GM12892 (cell line): ENCODE results near the gene FOXN4.

Experiments used
- POLR2A ChIP-seq: IDR thresholded peaks from 2 replicates; pipeline ENCODE4 v1.6.1; 2011; ENCODE audit warnings: low read depth, low read length, control low read depth
- POLR2AphosphoS5 ChIP-seq: IDR thresholded peaks from 2 replicates; pipeline ENCODE4 v1.6.1; 2011; ENCODE audit warnings: low read depth, low read length, control low read depth

DNA sequence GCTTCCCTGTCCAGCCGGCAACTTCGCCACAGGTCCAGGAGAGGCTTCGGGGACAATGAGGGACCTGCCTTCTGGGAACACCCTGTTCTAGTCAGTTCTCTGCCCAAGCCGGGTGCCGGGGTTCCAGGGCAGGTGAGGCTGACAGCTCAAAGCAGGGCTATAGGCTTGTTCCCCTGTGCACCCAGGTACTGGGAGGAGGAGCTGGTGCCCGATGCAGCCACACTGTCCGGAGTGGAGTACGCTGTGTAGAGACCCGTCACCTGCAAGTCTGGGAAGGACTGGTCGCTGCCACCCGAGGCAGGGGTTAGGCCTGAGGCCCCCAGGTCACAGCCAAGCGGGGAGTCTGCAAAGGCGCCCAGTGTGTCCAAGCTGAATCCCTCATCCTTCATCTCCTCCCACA lies 29.6 kb downstream of the FOXN4 start:
- no peak for TF ChIP-seq POLR2AphosphoS5
- TF ChIP-seq POLR2A = no peak
